HL-60 (cell line): ENCODE measurements around the gene IFI16.

Experiments used
- CTCF ChIP-seq: IDR thresholded peaks from one replicate; pipeline ENCODE4 v1.5.1; 2011; ENCODE audit warnings: low read length, control low read depth, inconsistent platforms; ENCODE audit not compliant: insufficient read depth
- GABPA ChIP-seq: IDR thresholded peaks from 2 replicates; pipeline ENCODE4 v1.6.1; 2012; ENCODE audit warnings: low read depth
- POLR2AphosphoS5 ChIP-seq: IDR thresholded peaks from 2 replicates; pipeline ENCODE4 v1.6.1; 2012; ENCODE audit warnings: low read depth
- REST ChIP-seq: IDR thresholded peaks from 2 replicates; pipeline ENCODE4 v1.6.1; 2012; ENCODE audit warnings: low read depth; ENCODE audit not compliant: insufficient replicate concordance
- SPI1 ChIP-seq: IDR thresholded peaks from 2 replicates; pipeline ENCODE4 v1.6.1; 2012; ENCODE audit warnings: low read depth, mild to moderate bottlenecking, borderline replicate concordance

GRCh38 chr1:159009704-159010361 lies at the start of gene IFI16:
- TF ChIP-seq CTCF, result no peak
- TF ChIP-seq POLR2AphosphoS5, result no peak
- TF ChIP-seq REST, result no peak
- TF ChIP-seq SPI1, result no peak
- no peak for TF ChIP-seq GABPA
